B cell (primary cell): Measurements from ENCODE around the gene CFAP74. TPM values are rescaled to one million over a fixed set of nuclear protein-coding genes. Genes with fewer than 3 reads are reported as not detected.

Experiments used
- ATAC-seq: fragments of 200-7000 bp; cut with Tn5 transposase; one replicate; pipeline ENCODE4 v1.10.0; 2021; ENCODE audit warnings: low read depth, mild to moderate bottlenecking, moderate number of reproducible peaks, moderate library complexity
- CTCF ChIA-PET: fragments of 350-600 bp; sonication (Branson Sonifier 250); formaldehyde crosslinking; loops from one replicate; lab custom pipeline; 2021; ENCODE audit warnings: antibody characterized with exemption, inconsistent platforms; lab: Charles Lee
- POLR2A ChIA-PET: fragments of 350-600 bp; sonication (Branson Sonifier 250); formaldehyde crosslinking; loops from one replicate; lab custom pipeline; 2021; ENCODE audit warnings: antibody characterized with exemption; lab: Charles Lee
- DNase-seq: peaks from one replicate; pipeline ENCODE4 v3.0.0; 2013
- H2AFZ ChIP-seq: 2 replicates; pipeline ENCODE4 v1.6.1; 2012; ENCODE audit warnings: mild to moderate bottlenecking, low read depth, low read length; ENCODE audit not compliant: insufficient read depth, poor library complexity, severe bottlenecking
- H3K27ac ChIP-seq, 2 donors: 1 replicate in 1 of 2; 2 replicates in 1 of 2; pipeline ENCODE4 v1.5.1; 2012 to 2013; ENCODE audit warnings: low read length in 2 of 2, mild to moderate bottlenecking in 2 of 2, moderate library complexity in 1 of 2
- H3K27me3 ChIP-seq, 4 experiments: fragments of 200-600 bp in 1 of 4; sonication (generic) in 1 of 4; replicated peaks in 1 of 4; 1 replicate in 2 of 4; 2 replicates in 2 of 4; pipeline versions ENCODE4 v1.6.1 to v1.7.0; 2013 to 2016; ENCODE audit warnings: low read length in 3 of 4, mild to moderate bottlenecking in 2 of 4, mixed read lengths in 1 of 4, moderate library complexity in 1 of 4; ENCODE audit not compliant: insufficient read depth in 4 of 4, control insufficient read depth in 3 of 4; ENCODE audit errors: control extremely low read depth in 1 of 4
- H3K36me3 ChIP-seq, 2 experiments: replicated peaks in 1 of 2; 1 replicate in 1 of 2; 2 replicates in 1 of 2; pipeline versions ENCODE4 v1.6.1 to v1.7.1; 2013; ENCODE audit warnings: low read length in 1 of 2; ENCODE audit not compliant: insufficient read depth in 2 of 2, control insufficient read depth in 1 of 2; ENCODE audit errors: control extremely low read depth in 1 of 2, extremely low read depth in 1 of 2
- H3K4me1 ChIP-seq, 2 donors: fragments of 200-600 bp in 1 of 2; sonication (generic) in 1 of 2; 1 replicate in 1 of 2; 2 replicates in 1 of 2; pipeline versions ENCODE4 v1.5.1 to v1.6.1; 2013 to 2017; ENCODE audit warnings: low read length in 2 of 2; ENCODE audit not compliant: control insufficient read depth in 2 of 2, insufficient read depth in 2 of 2
- H3K4me2 ChIP-seq: replicated peaks from 2 replicates; pipeline ENCODE3; 2012; ENCODE audit warnings: mild to moderate bottlenecking, low read depth, low read length; ENCODE audit not compliant: poor library complexity, severe bottlenecking
- H3K4me3 ChIP-seq, 5 experiments: fragments of 200-600 bp in 1 of 5; sonication (generic) in 1 of 5; 1 replicate in 3 of 5; 2 replicates in 2 of 5; pipeline versions ENCODE4 v1.5.1 to v1.7.0; 2011 to 2016; ENCODE audit warnings: low read length in 4 of 5, mild to moderate bottlenecking in 4 of 5, low read depth in 2 of 5, control low read depth in 1 of 5, moderate library complexity in 1 of 5; ENCODE audit not compliant: insufficient read depth in 1 of 5; ENCODE audit errors: control extremely low read depth in 1 of 5, extremely low read depth in 1 of 5
- H3K79me2 ChIP-seq: fragments of 200-600 bp; sonication (generic); one replicate; pipeline ENCODE4 v1.6.0; 2016; ENCODE audit warnings: low read length; ENCODE audit not compliant: control insufficient read depth, insufficient read depth
- H3K9ac ChIP-seq: fragments of 200-600 bp; sonication (generic); 2 replicates; pipeline ENCODE4 v1.6.1; 2017; ENCODE audit warnings: mild to moderate bottlenecking, low read length, moderate library complexity
- H3K9me3 ChIP-seq, 3 donors: one replicate each; pipeline versions ENCODE4 v1.6.1 to v1.7.1; 2013; ENCODE audit warnings: low read length in 2 of 3; ENCODE audit not compliant: control insufficient read depth in 2 of 3, insufficient read depth in 1 of 3; ENCODE audit errors: control extremely low read depth in 1 of 3
- H4K20me1 ChIP-seq: 2 replicates; pipeline ENCODE4 v1.6.0; 2012; ENCODE audit warnings: mild to moderate bottlenecking, low read length; ENCODE audit not compliant: insufficient read depth, control insufficient read depth, poor library complexity, severe bottlenecking
- H3K27ac Mint-ChIP-seq: one replicate; pipeline ENCODE4 v1.8.0; 2021; ENCODE audit warnings: mixed read lengths
- H3K27me3 Mint-ChIP-seq: one replicate; pipeline ENCODE4 v1.8.0; 2021; ENCODE audit warnings: mixed read lengths
- H3K4me1 Mint-ChIP-seq: one replicate; pipeline ENCODE4 v1.8.0; 2021; ENCODE audit warnings: mixed read lengths
- H3K4me3 Mint-ChIP-seq: one replicate; pipeline ENCODE4 v1.8.0; 2021; ENCODE audit warnings: mixed read lengths
- H3K9me3 Mint-ChIP-seq: one replicate; pipeline ENCODE4 v1.8.0; 2022; ENCODE audit warnings: mixed read lengths; ENCODE audit not compliant: insufficient read depth
- EZH2 ChIP-seq: IDR thresholded peaks from 2 replicates; pipeline ENCODE4 v1.6.1; 2012; ENCODE audit warnings: borderline replicate concordance, low read depth, mild to moderate bottlenecking, moderate library complexity, low read length; ENCODE audit not compliant: insufficient read depth, poor library complexity, severe bottlenecking
- WGBS: methylation state at CpG from one replicate; pipeline ENCODE4 v1.1.5; 2013; ENCODE audit warnings: missing lambda C conversion rate; ENCODE audit not compliant: insufficient coverage; 5-methylcytosine and 5-hydroxymethylcytosine counted together
- intact Hi-C: fragments of 100-400 bp; cut with micrococcal nuclease; formaldehyde crosslinking; loops from one replicate; pipeline ENCODE4 v1.10.0; 2022
- polyA plus RNA-seq: library from polyadenylated mRNA; depleted of rRNA; stranded (reverse); fragments of >200 nt; gene quantifications from 2 replicates; pipeline ENCODE4 v1.2.3, GENCODE V29; 2012
- total RNA-seq, 2 donors: library from RNA; stranded (reverse); fragments of 120-200 nt in 1 of 2; gene quantifications; 1 replicate in 1 of 2; 2 replicates in 1 of 2; pipeline versions ENCODE4 v1.2.3 to v1.2.4, GENCODE V29; 2013 to 2022
- TF ChIP-seq, protein P1 (sequence below): fragments of 200-600 bp; IDR thresholded peaks from one replicate; pipeline ENCODE4 v1.8.0; 2022; ENCODE audit warnings: antibody characterized with exemption, mild to moderate bottlenecking

CFAP74 gene
- total and polyA plus RNA-seq, 2 donors (not counting 1 experiment from before 2014, with no cell fraction given), result not detected

DNA sequence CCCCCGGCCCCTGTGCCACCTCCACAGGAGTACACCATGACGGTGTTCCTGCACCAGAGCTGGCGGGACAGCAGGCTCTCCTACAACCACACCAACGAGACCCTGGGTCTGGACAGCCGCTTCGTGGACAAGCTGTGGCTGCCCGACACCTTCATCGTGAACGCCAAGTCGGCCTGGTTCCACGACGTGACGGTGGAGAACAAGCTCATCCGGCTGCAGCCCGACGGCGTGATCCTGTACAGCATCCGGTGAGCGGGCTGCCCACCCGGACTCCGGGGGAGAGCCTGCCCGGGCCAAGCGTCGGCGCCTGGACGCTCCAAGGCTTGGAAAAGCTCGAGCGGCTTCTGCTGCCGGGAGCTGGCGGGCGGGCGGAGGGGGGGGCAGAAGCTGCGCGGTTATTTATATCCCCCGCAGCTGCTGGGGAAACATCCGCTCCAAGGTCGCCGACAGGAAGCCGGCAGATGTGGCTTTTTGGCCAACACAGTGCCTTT, 21.9 kb upstream of the CFAP74 start:
- H3K4me3 ChIP-seq, result no peak overlapping the region
- Mint-ChIP-seq H3K27ac (no peak overlapping the region), H3K27me3 (peaks cover 29% of the 10 kb centered on the region), H3K4me1 (peaks cover 8% of the 10 kb centered on the region), H3K4me3 (no peak overlapping the region), H3K9me3 (no peaks in the 10 kb centered on the region)
- H3K4me2 ChIP-seq, result peak overlapping the region; percentile 59
- POLR2A ChIA-PET, result no interaction called here
- H3K9ac ChIP-seq, result no peak overlapping the region
- peaks cover 0 to 1% (median 0%) of the 10 kb centered on the region in 3 donors for H3K9me3 ChIP-seq
- CTCF ChIA-PET, result no interaction called here
- ATAC-seq (no peak), DNase-seq (no peak)
- intact Hi-C loops, result no loop called here
- peak overlapping the region; percentile 30 for H2AFZ ChIP-seq
- no peak overlapping the region for H3K27ac ChIP-seq
- H4K20me1 ChIP-seq, result no peaks in the 10 kb centered on the region
- no peaks in the 10 kb centered on the region for H3K79me2 ChIP-seq
- peaks cover 17 to 33% of the 10 kb centered on the region in 2 donors for H3K4me1 ChIP-seq
- no peaks in the 10 kb centered on the region for H3K36me3 ChIP-seq
- no peak for TF ChIP-seq EZH2
- TF ChIP-seq, protein P1, sequence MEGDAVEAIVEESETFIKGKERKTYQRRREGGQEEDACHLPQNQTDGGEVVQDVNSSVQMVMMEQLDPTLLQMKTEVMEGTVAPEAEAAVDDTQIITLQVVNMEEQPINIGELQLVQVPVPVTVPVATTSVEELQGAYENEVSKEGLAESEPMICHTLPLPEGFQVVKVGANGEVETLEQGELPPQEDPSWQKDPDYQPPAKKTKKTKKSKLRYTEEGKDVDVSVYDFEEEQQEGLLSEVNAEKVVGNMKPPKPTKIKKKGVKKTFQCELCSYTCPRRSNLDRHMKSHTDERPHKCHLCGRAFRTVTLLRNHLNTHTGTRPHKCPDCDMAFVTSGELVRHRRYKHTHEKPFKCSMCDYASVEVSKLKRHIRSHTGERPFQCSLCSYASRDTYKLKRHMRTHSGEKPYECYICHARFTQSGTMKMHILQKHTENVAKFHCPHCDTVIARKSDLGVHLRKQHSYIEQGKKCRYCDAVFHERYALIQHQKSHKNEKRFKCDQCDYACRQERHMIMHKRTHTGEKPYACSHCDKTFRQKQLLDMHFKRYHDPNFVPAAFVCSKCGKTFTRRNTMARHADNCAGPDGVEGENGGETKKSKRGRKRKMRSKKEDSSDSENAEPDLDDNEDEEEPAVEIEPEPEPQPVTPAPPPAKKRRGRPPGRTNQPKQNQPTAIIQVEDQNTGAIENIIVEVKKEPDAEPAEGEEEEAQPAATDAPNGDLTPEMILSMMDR, result no peak
- 68% methylated on average over 26 of the region's 39 CpGs for WGBS
- H3K27me3 ChIP-seq, result peaks cover 0 to 31% (median 1%) of the 10 kb centered on the region in 4 experiments

DNA sequence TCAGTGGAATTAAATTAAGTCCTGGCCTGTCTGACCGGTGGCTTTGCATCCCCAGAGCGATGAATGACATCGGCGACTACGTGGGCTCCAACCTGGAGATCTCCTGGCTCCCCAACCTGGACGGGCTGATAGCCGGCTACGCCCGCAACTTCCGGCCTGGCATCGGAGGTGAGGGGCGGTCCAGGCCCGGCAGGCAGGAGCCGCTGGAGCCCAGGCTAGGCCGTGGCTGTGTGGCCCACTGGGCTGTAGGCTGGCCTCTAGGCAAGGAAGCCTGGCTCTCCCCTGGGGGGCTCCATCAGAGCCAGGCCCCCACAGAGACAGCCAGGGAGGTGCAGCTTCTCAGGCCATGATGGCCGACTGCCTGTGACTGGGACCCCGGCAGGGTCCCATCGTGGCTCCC, 21.3 kb upstream of the CFAP74 start:
- Histone ChIP-seq H4K20me1 (no peaks in the 10 kb centered on the region), H3K4me3 (no peak overlapping the region), H3K4me2 (peak overlapping the region; percentile 59), H3K9me3 (peaks cover 0 to 4% (median 0%) of the 10 kb centered on the region in 3 donors), H3K27me3 (peaks cover 0 to 37% (median 5%) of the 10 kb centered on the region in 4 experiments), H3K36me3 (no peaks in the 10 kb centered on the region), H3K27ac (no peak overlapping the region), H3K9ac (no peak overlapping the region), H3K79me2 (no peaks in the 10 kb centered on the region), H2AFZ (no peak overlapping the region), H3K4me1 (peaks cover 22 to 29% of the 10 kb centered on the region in 2 donors)
- WGBS, result 90% methylated on average over 18 of the region's 18 CpGs
- DNase-seq (no peak), ATAC-seq (no peak)
- peaks cover 11% of the 10 kb centered on the region for H3K4me1 Mint-ChIP-seq
- no peak overlapping the region for H3K27ac Mint-ChIP-seq
- H3K9me3 Mint-ChIP-seq, result no peaks in the 10 kb centered on the region
- intact Hi-C loops, result no loop called here
- TF ChIP-seq, protein P1, result no peak
- TF ChIP-seq EZH2, result no peak
- H3K4me3 Mint-ChIP-seq, result no peak overlapping the region
- H3K27me3 Mint-ChIP-seq, result peaks cover 34% of the 10 kb centered on the region
- POLR2A ChIA-PET, result no interaction called here
- CTCF ChIA-PET, result no interaction called here
